Endothelial cell of umbilical vein (primary cell): ENCODE measurements around the gene IRF2. TPM values are rescaled to one million over a fixed set of nuclear protein-coding genes. Genes with fewer than 3 reads are reported as not detected.

Experiments
- polyA plus RNA-seq, 4 experiments: library from polyadenylated mRNA; depleted of rRNA in 3 of 4; stranded (reverse) in 3 of 4; unstranded in 1 of 4; fragments of >200 nt; gene quantifications; 2 replicates each; pipeline versions ENCODE4 v1.2.1 to v1.2.3, GENCODE V29; 2011 to 2012; ENCODE audit warnings: missing spikeins in 1 of 4
- small RNA-seq: library from RNA; depleted of rRNA; stranded (forward); fragments of <200 nt; gene quantifications from one replicate; pipeline ENCODE3, GENCODE V24; 2012; ENCODE audit warnings: low replicate concordance, low read depth; ENCODE audit not compliant: insufficient read depth, insufficient read length
- total RNA-seq: library from RNA; stranded (reverse); gene quantifications from 2 replicates; pipeline ENCODE4 v1.2.3, GENCODE V29; 2021

IRF2 gene
- total and polyA plus RNA-seq, 2 donors (not counting 3 experiments of a cell fraction or from before 2014, with no cell fraction given) = 26.9 to 27.6 TPM

Small RNA genes lying within 50 kb of the gene (small RNA-seq; reads per million reads assigned to genes)
- not detected for gene RF00152

Other genes starting within 250 kb of the IRF2 start
- gene CASP3, start 174.9 kb upstream of the IRF2 start, total RNA-seq = 54.5 and 66.1 TPM in 2 replicates
- gene CASP3, start 174.9 kb upstream of the IRF2 start, polyA plus RNA-seq = 17.9 and 26.0 TPM in 2 replicates
- gene PRIMPOL, start 175.2 kb upstream of the IRF2 start, total RNA-seq = 11.1 and 13.6 TPM in 2 replicates
- gene PRIMPOL, start 175.2 kb upstream of the IRF2 start, polyA plus RNA-seq = 3.6 and 5.9 TPM in 2 replicates